Transverse colon (tissue), 4 donors: Measurements from ENCODE around the gene GPANK1. TPM values are rescaled to one million over a fixed set of nuclear protein-coding genes. Genes with fewer than 3 reads are reported as not detected.

Experiments
- DNase-seq: peaks from one replicate; pipeline ENCODE4 v3.0.0-alpha.2; 2019
- H3K27ac ChIP-seq, 4 donors: fragments of 200-600 bp; sonication (generic); 2 replicates each; pipeline ENCODE4 v1.5.1; 2016 to 2018; ENCODE audit warnings: inconsistent platforms in 4 of 4
- H3K27me3 ChIP-seq: fragments of 200-600 bp; sonication (generic); 2 replicates; pipeline ENCODE4 v1.5.1; 2017; ENCODE audit warnings: inconsistent platforms
- H3K36me3 ChIP-seq, 4 donors: fragments of 200-600 bp; sonication (generic); 2 replicates each; pipeline ENCODE4 v1.5.1; 2017 to 2019; ENCODE audit warnings: inconsistent platforms in 4 of 4
- H3K4me1 ChIP-seq, 4 donors: fragments of 200-600 bp; sonication (generic); 2 replicates each; pipeline ENCODE4 v1.5.1; 2017 to 2020; ENCODE audit warnings: inconsistent platforms in 4 of 4
- H3K4me3 ChIP-seq, 4 donors: fragments of 200-600 bp; sonication (generic); 1 replicate in 1 of 4; 2 replicates in 3 of 4; pipeline versions ENCODE4 v1.5.1 to v1.6.1; 2017 to 2019; ENCODE audit warnings: inconsistent platforms in 4 of 4
- H3K9me3 ChIP-seq, 2 donors: fragments of 200-600 bp; sonication (generic); 2 replicates each; pipeline ENCODE4 v1.5.1; 2017 to 2019; ENCODE audit warnings: inconsistent platforms in 2 of 2
- EP300 ChIP-seq: sonication (generic); formaldehyde crosslinking; IDR thresholded peaks from one replicate; pipeline ENCODE4 v1.6.1; 2017; ENCODE audit warnings: antibody characterized with exemption, low read depth
- POLR2A ChIP-seq: fragments of 450-650 bp; IDR thresholded peaks from one replicate; pipeline ENCODE4 v1.6.1; 2016; ENCODE audit warnings: antibody characterized with exemption, mild to moderate bottlenecking, moderate library complexity
- POLR2AphosphoS5 ChIP-seq, 3 donors: sonication (generic); formaldehyde crosslinking; IDR thresholded peaks; one replicate each; pipeline ENCODE4 v1.6.1; 2016; ENCODE audit warnings: antibody characterized with exemption in 3 of 3
- WGBS, 2 donors: methylation state at CpG; one replicate each; pipeline ENCODE4 v1.1.5; 2018; ENCODE audit warnings: low coverage in 1 of 2; 5-methylcytosine and 5-hydroxymethylcytosine counted together
- in situ Hi-C, 4 donors: fragments of 200-750 bp; cut with MboI; loops; one replicate each; pipeline versions ENCODE4 v1.15.0 to v1.15.1; 2017; ENCODE audit warnings: low sequenced_read_pairs in 3 of 4, low pct_ligation_motif_present in 1 of 4, low pct_unique_long_range_greater_than_20kb in 1 of 4
- intact Hi-C: fragments of 100-400 bp; cut with DNase I; formaldehyde crosslinking; loops from one replicate; pipeline ENCODE4 v1.15.1; 2023; ENCODE audit warnings: low total_unique reads
- total RNA-seq, 4 donors: library from RNA; depleted of rRNA; stranded (reverse); fragments of >200 nt; gene quantifications; one replicate each; pipeline ENCODE4 v1.1.0, GENCODE V29; 2016
- TF ChIP-seq, protein P1 (sequence below), 5 experiments: fragments of 200-600 bp in 3 of 5; fragments of 450-650 bp in 2 of 5; sonication (generic) in 3 of 5; IDR thresholded peaks; 1 replicate in 2 of 5; 2 replicates in 3 of 5; pipeline ENCODE4 v1.5.1; 2016 to 2017; ENCODE audit warnings: antibody characterized with exemption in 5 of 5, inconsistent platforms in 3 of 5, mild to moderate bottlenecking in 2 of 5, moderate library complexity in 1 of 5

Gene GPANK1
- total RNA-seq, 4 donors from 2014 or later: 2.4 to 32.9 (median 23.2) TPM

DNA sequence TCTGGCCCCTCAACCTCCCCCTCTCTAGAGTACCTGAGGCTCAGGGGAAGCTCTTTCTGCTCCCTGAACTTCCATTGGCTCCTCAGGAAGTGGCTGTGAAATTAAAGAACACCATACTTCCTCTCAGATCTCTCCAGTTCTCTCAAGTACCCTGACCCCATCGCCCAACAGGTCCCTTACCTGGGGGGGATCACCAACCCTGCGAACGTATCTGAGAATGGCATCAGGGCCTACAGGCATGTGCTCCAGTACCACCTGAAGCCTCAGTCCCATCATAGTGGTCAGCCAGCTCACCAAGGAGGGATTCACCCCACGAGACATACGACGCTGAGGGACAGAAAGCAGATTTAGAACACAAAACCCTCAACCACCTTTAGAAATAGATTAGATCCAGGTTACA is 24.2 kb downstream of the GPANK1 start:
- intact Hi-C loops (no loop called here), in situ Hi-C loops (no loop called here)
- DNase-seq: no peak
- no peak overlapping the region for H3K4me3 ChIP-seq
- 98 to 100% methylated on average over 2 to 6 of the region's 6 CpGs for WGBS, 2 donors
- H3K27ac ChIP-seq: no peak overlapping the region
- no peaks in the 10 kb centered on the region for H3K27me3 ChIP-seq
- TF ChIP-seq, protein P1, sequence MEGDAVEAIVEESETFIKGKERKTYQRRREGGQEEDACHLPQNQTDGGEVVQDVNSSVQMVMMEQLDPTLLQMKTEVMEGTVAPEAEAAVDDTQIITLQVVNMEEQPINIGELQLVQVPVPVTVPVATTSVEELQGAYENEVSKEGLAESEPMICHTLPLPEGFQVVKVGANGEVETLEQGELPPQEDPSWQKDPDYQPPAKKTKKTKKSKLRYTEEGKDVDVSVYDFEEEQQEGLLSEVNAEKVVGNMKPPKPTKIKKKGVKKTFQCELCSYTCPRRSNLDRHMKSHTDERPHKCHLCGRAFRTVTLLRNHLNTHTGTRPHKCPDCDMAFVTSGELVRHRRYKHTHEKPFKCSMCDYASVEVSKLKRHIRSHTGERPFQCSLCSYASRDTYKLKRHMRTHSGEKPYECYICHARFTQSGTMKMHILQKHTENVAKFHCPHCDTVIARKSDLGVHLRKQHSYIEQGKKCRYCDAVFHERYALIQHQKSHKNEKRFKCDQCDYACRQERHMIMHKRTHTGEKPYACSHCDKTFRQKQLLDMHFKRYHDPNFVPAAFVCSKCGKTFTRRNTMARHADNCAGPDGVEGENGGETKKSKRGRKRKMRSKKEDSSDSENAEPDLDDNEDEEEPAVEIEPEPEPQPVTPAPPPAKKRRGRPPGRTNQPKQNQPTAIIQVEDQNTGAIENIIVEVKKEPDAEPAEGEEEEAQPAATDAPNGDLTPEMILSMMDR (IDR thresholded peaks at IDR 0.05): no peak
- TF ChIP-seq POLR2AphosphoS5 (IDR thresholded peaks at IDR 0.05) (no peak), POLR2A (no peak), EP300 (no peak)
- no peaks in the 10 kb centered on the region for H3K4me1 ChIP-seq
- no peaks in the 10 kb centered on the region for H3K9me3 ChIP-seq
- H3K36me3 ChIP-seq: peaks cover 0 to 77% (median 36%) of the 10 kb centered on the region in 4 donors

- no peaks in the 10 kb centered on the region for H3K27me3 ChIP-seq
- intact Hi-C loops (no loop called here), in situ Hi-C loops (no loop called here)
- TF ChIP-seq POLR2AphosphoS5 (IDR thresholded peaks at IDR 0.05): no peak
- TF ChIP-seq, protein P1 (IDR thresholded peaks at IDR 0.05): no peak
- no peaks in the 10 kb centered on the region for H3K4me1 ChIP-seq
- H3K9me3 ChIP-seq: no peaks in the 10 kb centered on the region
- H3K36me3 ChIP-seq: peaks cover 0 to 83% (median 41%) of the 10 kb centered on the region in 4 donors
- H3K27ac ChIP-seq: no peak overlapping the region
- H3K4me3 ChIP-seq: no peak overlapping the region
- WGBS, 2 donors: 78 to 81% methylated on average over 5 to 10 of the region's 10 CpGs
- no peak for DNase-seq
Observed at GRCh38 chr6:31639449-31639861, 25.3 kb downstream of the GPANK1 start.

- Histone ChIP-seq H3K4me3 (no peak overlapping the region), H3K36me3 (peaks cover 0 to 83% (median 42%) of the 10 kb centered on the region in 4 donors), H3K27me3 (no peaks in the 10 kb centered on the region), H3K9me3 (no peaks in the 10 kb centered on the region), H3K27ac (no peak overlapping the region), H3K4me1 (no peaks in the 10 kb centered on the region)
- no peak for DNase-seq
- 75 to 93% methylated on average over 3 to 9 of the region's 9 CpGs for WGBS, 2 donors
- in situ Hi-C loops (no loop called here), intact Hi-C loops (no loop called here)
- TF ChIP-seq, protein P1 (IDR thresholded peaks at IDR 0.05): no peak
- no peak for TF ChIP-seq POLR2AphosphoS5 (IDR thresholded peaks at IDR 0.05)
- no peak for TF ChIP-seq POLR2A
- no peak for TF ChIP-seq EP300
Observed at GRCh38 chr6:31639043-31639442, 25.8 kb downstream of the GPANK1 start.

GRCh38 chr6:31636698-31637596 is 27.9 kb downstream of the GPANK1 start:
- no peak for DNase-seq
- WGBS, 2 donors: 80 to 87% methylated on average over 3 to 25 of the region's 27 CpGs
- in situ Hi-C loops: no loop called here

More at GRCh38 chr6:31636698-31637596, 27.9 kb downstream of the GPANK1 start:
- no peaks in the 10 kb centered on the region for H3K4me1 ChIP-seq
- intact Hi-C loops: no loop called here
- no peak overlapping the region for H3K4me3 ChIP-seq
- no peak overlapping the region for H3K27ac ChIP-seq
- H3K27me3 ChIP-seq: no peaks in the 10 kb centered on the region
- no peaks in the 10 kb centered on the region for H3K9me3 ChIP-seq
- peaks cover 0 to 73% (median 39%) of the 10 kb centered on the region in 4 donors for H3K36me3 ChIP-seq
- TF ChIP-seq POLR2A: no peak
- TF ChIP-seq EP300: no peak
- no peak for TF ChIP-seq POLR2AphosphoS5 (IDR thresholded peaks at IDR 0.05)
- TF ChIP-seq, protein P1 (IDR thresholded peaks at IDR 0.05): no peak
